Measurements from ENCODE around the gene SCAMP3. TPM values are rescaled to one million over a fixed set of nuclear protein-coding genes. Genes with fewer than 3 reads are reported as not detected.

Gene SCAMP3
- total and polyA plus RNA-seq, 10 of the 15 experiments (the other 5 are each of a cell fraction or from before 2014, with no cell fraction given) = 17.2 to 133 (median 87.3) TPM

GRCh38 chr1:155219592-155220031 lies 42.5 kb downstream of the SCAMP3 start (continued):
- TF ChIP-seq FOXM1 (IDR thresholded peaks at IDR 0.05; ENCODE audit: low read depth, low read length) (no peak), E4F1 (IDR thresholded peaks at IDR 0.05; ENCODE audit: borderline replicate concordance, partially characterized antibody) (no peak), ZBTB40 (IDR thresholded peaks at IDR 0.05; ENCODE audit: borderline replicate concordance) (no peak), ZNF217 (IDR thresholded peaks at IDR 0.05) (no peak), USF2 (IDR thresholded peaks at IDR 0.05; ENCODE audit: borderline replicate concordance, low read depth, low read length) (peak; percentile 62), ZNF622 (IDR thresholded peaks at IDR 0.05) (no peak), GABPA (IDR thresholded peaks at IDR 0.05; ENCODE audit: low read depth) (no peak), SREBF2 (IDR thresholded peaks at IDR 0.05; ENCODE audit: low read length) (no peak), CTCF (IDR thresholded peaks at IDR 0.05 in 2 of 3, conservative IDR thresholded peaks at IDR 0.05 in 1 of 3; ENCODE audit: control insufficient read depth in 2 of 3, extremely low read depth in 1 of 3, insufficient read depth in 1 of 3, low read depth in 3 of 3, low read length in 3 of 3) (no peak), MTA3 (IDR thresholded peaks at IDR 0.05; ENCODE audit: borderline replicate concordance, low read length) (no peak), DPF2 (IDR thresholded peaks at IDR 0.05) (no peak), IRF4 (IDR thresholded peaks at IDR 0.05; ENCODE audit: low read depth, low read length) (no peak), IRF3 (IDR thresholded peaks at IDR 0.05) (no peak), PAX5 (IDR thresholded peaks at IDR 0.05; ENCODE audit: borderline replicate concordance, low read depth, low read length) (no peak), E2F8 (IDR thresholded peaks at IDR 0.05; ENCODE audit: low read depth, partially characterized antibody) (no peak), HDAC2 (IDR thresholded peaks at IDR 0.05) (no peak), YY1 (IDR thresholded peaks at IDR 0.05; ENCODE audit: low read depth, low read length) (peak; percentile 98), FOS (IDR thresholded peaks at IDR 0.05; ENCODE audit: borderline replicate concordance, extremely low read depth, insufficient read length) (no peak)

Measured in GM12878 (cell line).